ENCODE results near the gene TMC7.
"Not testable (repeated sequence)": the region's sequence is repeated elsewhere in the genome, so short reads cannot be mapped to it uniquely, and the experiment has no call there.

The TMC7 gene

GRCh38 chr16:18997001-18997400, 13.3 kb downstream of the TMC7 start:
- not testable (repeated sequence) for DNase-seq (ENCODE audit: low spot score); H3K4me1 Mint-ChIP-seq (ENCODE audit: low read depth); H3K9me3 Mint-ChIP-seq; H3K27me3 Mint-ChIP-seq (ENCODE audit: low read depth); H3K36me3 Mint-ChIP-seq (ENCODE audit: low read depth); H3K4me3 Mint-ChIP-seq; H3K27ac Mint-ChIP-seq

GRCh38 chr16:18999045-18999393, 15.3 kb downstream of the TMC7 start:
- Mint-ChIP-seq H3K4me3 (no peak overlapping the region), H3K27ac (no peak overlapping the region), H3K36me3 (ENCODE audit: low read depth) (no peaks in the 10 kb centered on the region)

GRCh38 chr16:19001788-19002187, 18.1 kb downstream of the TMC7 start:
- H3K27ac Mint-ChIP-seq: no peak overlapping the region
- no peaks in the 10 kb centered on the region for H3K36me3 Mint-ChIP-seq (ENCODE audit: low read depth)
- no peak overlapping the region for H3K4me3 Mint-ChIP-seq
- H3K9me3 Mint-ChIP-seq: no peaks in the 10 kb centered on the region
- no peaks in the 10 kb centered on the region for H3K4me1 Mint-ChIP-seq (ENCODE audit: low read depth)
- H3K27me3 Mint-ChIP-seq (ENCODE audit: low read depth): no peaks in the 10 kb centered on the region
- no peak for DNase-seq (ENCODE audit: low spot score)

More at GRCh38 chr16:18999045-18999393, 15.3 kb downstream of the TMC7 start:
- DNase-seq (ENCODE audit: low spot score): no peak
- Mint-ChIP-seq H3K4me1 (ENCODE audit: low read depth) (no peaks in the 10 kb centered on the region), H3K9me3 (no peaks in the 10 kb centered on the region), H3K27me3 (ENCODE audit: low read depth) (peaks cover 2% of the 10 kb centered on the region)

GRCh38 chr16:19003935-19004334, 20.2 kb downstream of the TMC7 start:
- Mint-ChIP-seq H3K4me1 (ENCODE audit: low read depth) (no peaks in the 10 kb centered on the region), H3K9me3 (no peaks in the 10 kb centered on the region), H3K27me3 (ENCODE audit: low read depth) (no peaks in the 10 kb centered on the region), H3K27ac (no peak overlapping the region), H3K4me3 (no peak overlapping the region), H3K36me3 (ENCODE audit: low read depth) (no peaks in the 10 kb centered on the region)
- no peak for DNase-seq (ENCODE audit: low spot score)

DNA sequence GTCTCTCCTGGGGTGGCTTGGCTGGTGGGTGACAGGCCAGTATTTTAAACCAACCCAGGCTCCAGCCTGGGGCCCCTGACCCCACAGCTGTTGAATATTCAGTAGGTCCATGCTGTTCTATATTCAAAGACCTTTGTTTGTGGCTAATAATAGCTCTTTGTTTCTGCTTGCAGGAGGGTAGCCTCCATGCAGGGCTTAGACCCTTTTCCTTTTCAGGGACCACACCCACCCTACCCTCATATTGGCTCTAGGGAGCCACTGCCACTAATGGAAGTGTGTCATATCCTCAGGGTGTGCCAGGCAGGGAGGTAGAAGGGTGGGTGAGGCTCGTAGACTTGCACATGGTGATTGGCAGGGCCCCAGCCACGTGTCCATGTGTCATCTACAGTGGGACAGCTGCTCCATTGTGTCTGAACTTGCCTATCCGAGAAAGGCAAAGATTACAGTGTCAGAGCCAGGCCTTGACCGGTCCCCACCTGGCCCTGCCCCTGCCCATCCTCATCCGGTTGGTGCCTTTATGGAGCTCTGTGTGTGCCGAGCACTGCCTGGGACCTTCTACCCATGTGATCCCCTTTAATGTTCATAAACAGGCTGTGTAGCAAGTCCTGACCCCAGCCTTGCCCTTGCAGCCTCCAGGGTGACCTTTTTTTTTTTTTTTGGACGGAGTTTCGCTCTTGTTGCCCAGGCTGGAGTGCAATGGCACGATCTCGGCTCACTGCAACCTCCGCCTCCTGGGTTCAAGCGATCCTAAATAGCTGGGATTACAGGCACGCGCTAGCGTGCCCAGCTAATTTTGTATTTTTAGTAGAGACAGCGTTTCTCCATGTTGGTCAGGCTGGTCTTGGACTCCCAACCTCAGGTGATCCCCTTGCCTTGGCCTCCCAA, 22.1 kb downstream of the TMC7 start:
- Mint-ChIP-seq H3K4me1 (ENCODE audit: low read depth) (no peaks in the 10 kb centered on the region), H3K4me3 (no peak overlapping the region), H3K27me3 (ENCODE audit: low read depth) (no peaks in the 10 kb centered on the region), H3K36me3 (ENCODE audit: low read depth) (no peaks in the 10 kb centered on the region), H3K9me3 (no peaks in the 10 kb centered on the region), H3K27ac (no peak overlapping the region)
- DNase-seq (ENCODE audit: low spot score): no peak

DNA sequence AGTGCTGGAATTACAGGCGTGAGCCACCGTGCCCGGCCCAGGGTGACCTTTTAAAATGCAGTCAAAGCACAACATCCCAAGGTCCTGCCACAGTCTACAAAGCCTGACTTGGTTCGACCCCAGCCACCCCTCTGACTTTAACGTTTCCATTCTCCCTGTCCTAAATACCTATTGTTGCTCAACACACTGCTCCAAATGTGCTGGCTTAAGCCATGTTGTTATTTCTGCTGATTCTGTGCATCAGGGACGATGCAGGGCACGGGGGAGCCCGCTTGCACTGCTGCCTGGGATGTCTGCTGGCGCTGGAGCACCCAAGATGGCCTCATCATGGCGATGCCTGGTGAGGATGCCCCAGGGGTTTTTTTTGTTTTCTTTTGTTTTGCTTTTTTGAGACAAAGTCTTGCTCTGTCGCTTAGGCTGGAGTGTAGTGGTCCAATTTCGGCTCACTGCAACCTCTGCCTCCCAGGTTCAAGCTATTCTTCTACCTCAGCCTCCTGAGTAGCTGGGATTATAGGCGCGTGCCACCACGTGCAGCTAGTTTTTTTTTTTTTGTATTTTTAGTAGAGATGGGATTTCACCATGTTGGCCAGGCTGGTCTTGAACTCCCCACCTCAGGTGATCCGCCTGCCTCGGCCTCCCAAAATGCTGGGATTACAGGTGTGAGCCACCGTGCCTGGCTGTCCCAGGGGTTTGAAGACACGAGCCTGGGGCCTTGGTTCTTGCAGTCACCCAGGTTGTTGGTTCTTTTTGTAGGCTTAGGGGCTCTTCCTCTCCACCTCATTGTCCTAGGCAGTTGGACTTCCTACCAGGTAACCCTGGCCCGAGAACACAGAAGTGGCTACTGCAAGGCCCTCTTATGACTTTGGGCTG, 22.9 kb downstream of the TMC7 start:
- DNase-seq (ENCODE audit: low spot score): no peak
- Mint-ChIP-seq H3K4me3 (no peak overlapping the region), H3K36me3 (ENCODE audit: low read depth) (no peaks in the 10 kb centered on the region), H3K9me3 (no peaks in the 10 kb centered on the region), H3K4me1 (ENCODE audit: low read depth) (no peaks in the 10 kb centered on the region), H3K27ac (no peak overlapping the region), H3K27me3 (ENCODE audit: low read depth) (no peaks in the 10 kb centered on the region)

DNA sequence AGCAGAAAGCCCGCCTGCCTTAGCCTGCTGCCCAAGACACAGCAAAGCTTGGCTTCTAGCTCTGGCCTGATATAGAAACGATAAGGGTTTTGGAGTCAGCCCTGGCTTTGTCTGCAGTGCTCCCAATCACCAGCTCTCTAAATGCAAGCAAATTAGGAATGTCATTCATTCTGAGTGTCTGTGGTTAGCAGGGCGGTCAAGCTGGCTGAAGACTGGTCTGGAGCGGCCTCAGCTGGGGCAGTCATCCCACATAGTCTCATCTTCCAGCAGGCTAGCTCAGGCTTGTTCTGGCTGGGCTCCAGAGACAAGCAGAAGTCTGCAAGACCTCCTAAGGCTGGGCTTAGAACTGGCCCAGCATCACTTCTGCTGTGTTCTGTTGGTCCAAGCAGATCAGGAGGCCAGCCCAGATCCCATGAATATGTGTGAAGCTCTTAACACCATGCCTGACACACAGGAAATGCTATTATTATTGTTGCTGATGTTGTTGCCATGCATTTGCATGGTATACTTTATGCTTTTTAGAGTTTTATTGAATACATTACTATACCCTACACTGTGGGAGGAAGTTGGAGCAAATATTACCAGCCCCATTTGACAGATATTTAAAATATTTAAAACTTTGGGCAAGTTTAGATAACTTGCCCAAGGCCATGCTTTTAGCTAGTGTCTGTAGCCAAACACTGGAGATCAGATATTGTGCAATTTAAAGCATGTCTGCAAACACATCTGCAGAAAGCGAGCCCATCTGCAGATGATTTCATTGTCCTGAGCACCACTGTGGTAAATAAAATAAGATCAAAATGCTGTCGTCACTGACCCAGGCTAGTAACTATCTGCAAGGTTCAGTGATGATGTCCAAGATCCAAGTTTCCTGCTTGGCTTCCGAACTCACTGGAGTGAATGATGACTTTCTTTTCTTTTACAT, 24.8 kb downstream of the TMC7 start:
- no peaks in the 10 kb centered on the region for H3K4me1 Mint-ChIP-seq (ENCODE audit: low read depth)
- H3K27me3 Mint-ChIP-seq (ENCODE audit: low read depth): no peaks in the 10 kb centered on the region
- no peaks in the 10 kb centered on the region for H3K9me3 Mint-ChIP-seq
- H3K4me3 Mint-ChIP-seq: no peak overlapping the region
- no peak for DNase-seq (ENCODE audit: low spot score)
- no peak overlapping the region for H3K27ac Mint-ChIP-seq
- no peaks in the 10 kb centered on the region for H3K36me3 Mint-ChIP-seq (ENCODE audit: low read depth)

- DNase-seq (ENCODE audit: low spot score): no peak
- H3K4me3 Mint-ChIP-seq: no peak overlapping the region
- H3K27ac Mint-ChIP-seq: no peak overlapping the region
- H3K4me1 Mint-ChIP-seq (ENCODE audit: low read depth): no peaks in the 10 kb centered on the region
- H3K36me3 Mint-ChIP-seq (ENCODE audit: low read depth): no peaks in the 10 kb centered on the region
- no peaks in the 10 kb centered on the region for H3K9me3 Mint-ChIP-seq
- H3K27me3 Mint-ChIP-seq (ENCODE audit: low read depth): no peaks in the 10 kb centered on the region
These were observed 27.5 kb downstream of the TMC7 start for GRCh38 chr16:19011169-19011731.

GRCh38 chr16:19014461-19014860, 30.7 kb downstream of the TMC7 start:
- Mint-ChIP-seq H3K9me3 (no peaks in the 10 kb centered on the region), H3K4me1 (ENCODE audit: low read depth) (no peaks in the 10 kb centered on the region), H3K36me3 (ENCODE audit: low read depth) (no peaks in the 10 kb centered on the region), H3K27ac (no peak overlapping the region), H3K27me3 (ENCODE audit: low read depth) (no peaks in the 10 kb centered on the region), H3K4me3 (no peak overlapping the region)
- no peak for DNase-seq (ENCODE audit: low spot score)

DNA sequence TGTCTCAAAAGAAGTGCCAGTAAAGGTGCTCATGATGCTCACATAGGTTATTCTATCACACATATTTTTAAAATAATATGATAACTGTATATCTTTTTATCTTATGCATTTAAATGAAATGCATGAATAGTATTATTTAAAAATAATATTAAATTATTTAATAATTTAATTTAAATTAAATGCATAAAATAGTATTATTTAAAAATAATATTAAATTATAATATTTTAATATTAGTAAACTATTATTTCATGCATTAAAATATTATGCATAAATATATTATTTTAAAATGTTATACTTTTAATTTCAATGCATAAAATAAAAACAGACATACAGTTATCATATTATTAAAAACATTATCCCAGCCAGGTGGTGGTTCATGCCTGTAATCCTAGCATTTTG, 33.4 kb downstream of the TMC7 start:
- Mint-ChIP-seq H3K4me3 (no peak overlapping the region), H3K27ac (no peak overlapping the region), H3K36me3 (ENCODE audit: low read depth) (no peaks in the 10 kb centered on the region), H3K4me1 (ENCODE audit: low read depth) (no peaks in the 10 kb centered on the region), H3K27me3 (ENCODE audit: low read depth) (no peaks in the 10 kb centered on the region), H3K9me3 (no peaks in the 10 kb centered on the region)
- DNase-seq (ENCODE audit: low spot score): no peak

DNA sequence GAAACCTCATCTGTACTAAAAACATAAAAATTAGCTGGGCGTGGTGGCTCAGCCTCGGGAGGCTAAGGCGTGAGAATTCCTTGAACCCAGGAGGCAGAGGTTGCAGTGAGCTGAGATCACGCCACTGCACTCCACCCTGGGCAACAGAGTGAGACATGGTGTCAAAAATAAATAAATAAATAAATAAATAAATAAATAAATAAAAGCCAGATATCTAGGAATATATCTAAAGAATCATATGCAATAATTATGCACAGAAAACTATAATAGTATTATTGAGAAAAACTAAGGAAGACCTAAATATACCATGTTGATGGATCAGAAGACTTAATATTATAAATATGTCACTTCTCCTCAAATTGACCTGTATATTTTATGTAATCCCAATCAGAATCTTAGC, 37.0 kb downstream of the TMC7 start:
- DNase-seq (ENCODE audit: low spot score): no peak
- H3K4me1 Mint-ChIP-seq (ENCODE audit: low read depth): no peaks in the 10 kb centered on the region
- H3K36me3 Mint-ChIP-seq (ENCODE audit: low read depth): no peaks in the 10 kb centered on the region
- H3K4me3 Mint-ChIP-seq: no peak overlapping the region
- no peaks in the 10 kb centered on the region for H3K9me3 Mint-ChIP-seq
- no peaks in the 10 kb centered on the region for H3K27me3 Mint-ChIP-seq (ENCODE audit: low read depth)
- no peak overlapping the region for H3K27ac Mint-ChIP-seq

GRCh38 chr16:19021747-19022146, 38.0 kb downstream of the TMC7 start:
- Mint-ChIP-seq H3K4me1 (ENCODE audit: low read depth) (no peaks in the 10 kb centered on the region), H3K36me3 (ENCODE audit: low read depth) (no peaks in the 10 kb centered on the region), H3K27ac (no peak overlapping the region), H3K27me3 (ENCODE audit: low read depth) (no peaks in the 10 kb centered on the region), H3K9me3 (no peaks in the 10 kb centered on the region), H3K4me3 (no peak overlapping the region)
- DNase-seq (ENCODE audit: low spot score): no peak

- Mint-ChIP-seq H3K27me3 (ENCODE audit: low read depth) (no peaks in the 10 kb centered on the region), H3K4me3 (no peak overlapping the region), H3K4me1 (ENCODE audit: low read depth) (no peaks in the 10 kb centered on the region), H3K9me3 (no peaks in the 10 kb centered on the region), H3K27ac (no peak overlapping the region), H3K36me3 (ENCODE audit: low read depth) (no peaks in the 10 kb centered on the region)
- no peak for DNase-seq (ENCODE audit: low spot score)
These were observed 43.7 kb downstream of the TMC7 start for GRCh38 chr16:19027416-19027815.

All from T-helper 2 cell treated with Interferon-gamma antibody and Interleukin-4, amounts not matched to agents 5 μg/mL and 100 μg/mL, for 36 hours (primary cell).